K562 (cell line): ENCODE measurements around the gene TUBB1. TPM values are rescaled to one million over a fixed set of nuclear protein-coding genes. Genes with fewer than 3 reads are reported as not detected.

ENCODE experiments used
- NCOA1 ChIP-seq: fragments of 450-650 bp; IDR thresholded peaks from 2 replicates; pipeline ENCODE4 v1.6.1; 2016; ENCODE audit warnings: low read depth
- RUNX1 ChIP-seq: sonication (generic); IDR thresholded peaks from 2 replicates; pipeline ENCODE4 v1.6.1; 2016; ENCODE audit warnings: antibody characterized with exemption, low read depth
- SAFB2 ChIP-seq: fragments of 200-400 bp; formaldehyde crosslinking; IDR thresholded peaks from 2 replicates; pipeline ENCODE4 v1.6.1; 2018; ENCODE audit warnings: borderline replicate concordance, low read length, low read depth, moderate library complexity; ENCODE audit not compliant: severe bottlenecking
- TFAM ChIP-seq: fragments of 250-450 bp; sonication (Bioruptor Pico); conservative IDR thresholded peaks from 2 replicates; pipeline ENCODE4 v1.5.0; 2021; ENCODE audit warnings: mild to moderate bottlenecking, moderate library complexity
- U2AF1 ChIP-seq: fragments of 200-400 bp; formaldehyde crosslinking; optimal IDR thresholded peaks from 2 replicates; pipeline ENCODE3; 2017; ENCODE audit warnings: mild to moderate bottlenecking, low read depth, low read length, moderate library complexity
- ZBTB2 ChIP-seq: fragments of 450-650 bp; IDR thresholded peaks from 2 replicates; pipeline ENCODE4 v1.6.1; 2016; ENCODE audit warnings: antibody characterized with exemption
- polyA plus RNA-seq, 8 experiments: library from polyadenylated mRNA; depleted of rRNA in 4 of 8; stranded (reverse) in 5 of 8; unstranded in 3 of 8; fragments of >200 nt; fragmentation: Nextera tagmentation in 2 of 8; fragmentation: Illumina TruSeq in 1 of 8; extraction: Ambion mirVana in 2 of 8; extraction: Trizol in 1 of 8; gene quantifications; 2 replicates each; pipeline versions ENCODE4 v1.2.1 to v1.2.3, GENCODE V29; 2011 to 2014; ENCODE audit warnings: inconsistent platforms in 1 of 8, missing spikeins in 1 of 8
- total RNA-seq, 7 experiments: library from RNA; depleted of rRNA in 6 of 7; stranded (reverse); fragments of >200 nt in 6 of 7; fragmentation: Illumina TruSeq in 2 of 7; extraction: Trizol in 2 of 7; gene quantifications; 2 replicates each; pipeline versions ENCODE4 v1.2.1 to v1.2.3, GENCODE V29; 2011 to 2021; ENCODE audit warnings: low replicate concordance in 1 of 7
- TF ChIP-seq, protein P1 (sequence below), 2 experiments: fragments of 450-650 bp in 1 of 2; sonication (generic) in 1 of 2; formaldehyde crosslinking in 1 of 2; IDR thresholded peaks; 2 replicates each; pipeline versions ENCODE4 v1.7.1 to v1.9.0; 2016 to 2022; ENCODE audit warnings: inconsistent platforms in 1 of 2, mild to moderate bottlenecking in 1 of 2, missing genetic modification reagents in 1 of 2
- TF ChIP-seq, protein P2 (sequence below): fragments of 250-450 bp; sonication (Bioruptor Pico); IDR thresholded peaks from 2 replicates; pipeline ENCODE4 v1.5.0; 2021
- TF ChIP-seq, protein P3 (sequence below): fragments of 450-650 bp; IDR thresholded peaks from 2 replicates; pipeline ENCODE4 v1.6.1; 2018; ENCODE audit not compliant: partially characterized antibody

Gene TUBB1
- total and polyA plus RNA-seq, 9 of the 15 experiments (the other 6 are each of a cell fraction or from before 2014, with no cell fraction given), result 1.5 to 3.9 (median 2.4) TPM

- TF ChIP-seq, protein P1, sequence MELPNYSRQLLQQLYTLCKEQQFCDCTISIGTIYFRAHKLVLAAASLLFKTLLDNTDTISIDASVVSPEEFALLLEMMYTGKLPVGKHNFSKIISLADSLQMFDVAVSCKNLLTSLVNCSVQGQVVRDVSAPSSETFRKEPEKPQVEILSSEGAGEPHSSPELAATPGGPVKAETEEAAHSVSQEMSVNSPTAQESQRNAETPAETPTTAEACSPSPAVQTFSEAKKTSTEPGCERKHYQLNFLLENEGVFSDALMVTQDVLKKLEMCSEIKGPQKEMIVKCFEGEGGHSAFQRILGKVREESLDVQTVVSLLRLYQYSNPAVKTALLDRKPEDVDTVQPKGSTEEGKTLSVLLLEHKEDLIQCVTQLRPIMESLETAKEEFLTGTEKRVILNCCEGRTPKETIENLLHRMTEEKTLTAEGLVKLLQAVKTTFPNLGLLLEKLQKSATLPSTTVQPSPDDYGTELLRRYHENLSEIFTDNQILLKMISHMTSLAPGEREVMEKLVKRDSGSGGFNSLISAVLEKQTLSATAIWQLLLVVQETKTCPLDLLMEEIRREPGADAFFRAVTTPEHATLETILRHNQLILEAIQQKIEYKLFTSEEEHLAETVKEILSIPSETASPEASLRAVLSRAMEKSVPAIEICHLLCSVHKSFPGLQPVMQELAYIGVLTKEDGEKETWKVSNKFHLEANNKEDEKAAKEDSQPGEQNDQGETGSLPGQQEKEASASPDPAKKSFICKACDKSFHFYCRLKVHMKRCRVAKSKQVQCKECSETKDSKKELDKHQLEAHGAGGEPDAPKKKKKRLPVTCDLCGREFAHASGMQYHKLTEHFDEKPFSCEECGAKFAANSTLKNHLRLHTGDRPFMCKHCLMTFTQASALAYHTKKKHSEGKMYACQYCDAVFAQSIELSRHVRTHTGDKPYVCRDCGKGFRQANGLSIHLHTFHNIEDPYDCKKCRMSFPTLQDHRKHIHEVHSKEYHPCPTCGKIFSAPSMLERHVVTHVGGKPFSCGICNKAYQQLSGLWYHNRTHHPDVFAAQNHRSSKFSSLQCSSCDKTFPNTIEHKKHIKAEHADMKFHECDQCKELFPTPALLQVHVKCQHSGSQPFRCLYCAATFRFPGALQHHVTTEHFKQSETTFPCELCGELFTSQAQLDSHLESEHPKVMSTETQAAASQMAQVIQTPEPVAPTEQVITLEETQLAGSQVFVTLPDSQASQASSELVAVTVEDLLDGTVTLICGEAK (IDR thresholded peaks at IDR 0.05), result no peak
- TF ChIP-seq, protein P1 (CRISPR knock-in tag; IDR thresholded peaks at IDR 0.05), result no peak
- TF ChIP-seq TFAM (CRISPR knock-in tag), result no peak
- no peak for TF ChIP-seq U2AF1
- no peak for TF ChIP-seq SAFB2
- TF ChIP-seq, protein P2, sequence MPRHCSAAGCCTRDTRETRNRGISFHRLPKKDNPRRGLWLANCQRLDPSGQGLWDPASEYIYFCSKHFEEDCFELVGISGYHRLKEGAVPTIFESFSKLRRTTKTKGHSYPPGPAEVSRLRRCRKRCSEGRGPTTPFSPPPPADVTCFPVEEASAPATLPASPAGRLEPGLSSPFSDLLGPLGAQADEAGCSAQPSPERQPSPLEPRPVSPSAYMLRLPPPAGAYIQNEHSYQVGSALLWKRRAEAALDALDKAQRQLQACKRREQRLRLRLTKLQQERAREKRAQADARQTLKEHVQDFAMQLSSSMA (CRISPR knock-in tag), result no peak
- no peak for TF ChIP-seq ZBTB2
- TF ChIP-seq RUNX1, result no peak
- no peak for TF ChIP-seq NCOA1
- TF ChIP-seq, protein P3, sequence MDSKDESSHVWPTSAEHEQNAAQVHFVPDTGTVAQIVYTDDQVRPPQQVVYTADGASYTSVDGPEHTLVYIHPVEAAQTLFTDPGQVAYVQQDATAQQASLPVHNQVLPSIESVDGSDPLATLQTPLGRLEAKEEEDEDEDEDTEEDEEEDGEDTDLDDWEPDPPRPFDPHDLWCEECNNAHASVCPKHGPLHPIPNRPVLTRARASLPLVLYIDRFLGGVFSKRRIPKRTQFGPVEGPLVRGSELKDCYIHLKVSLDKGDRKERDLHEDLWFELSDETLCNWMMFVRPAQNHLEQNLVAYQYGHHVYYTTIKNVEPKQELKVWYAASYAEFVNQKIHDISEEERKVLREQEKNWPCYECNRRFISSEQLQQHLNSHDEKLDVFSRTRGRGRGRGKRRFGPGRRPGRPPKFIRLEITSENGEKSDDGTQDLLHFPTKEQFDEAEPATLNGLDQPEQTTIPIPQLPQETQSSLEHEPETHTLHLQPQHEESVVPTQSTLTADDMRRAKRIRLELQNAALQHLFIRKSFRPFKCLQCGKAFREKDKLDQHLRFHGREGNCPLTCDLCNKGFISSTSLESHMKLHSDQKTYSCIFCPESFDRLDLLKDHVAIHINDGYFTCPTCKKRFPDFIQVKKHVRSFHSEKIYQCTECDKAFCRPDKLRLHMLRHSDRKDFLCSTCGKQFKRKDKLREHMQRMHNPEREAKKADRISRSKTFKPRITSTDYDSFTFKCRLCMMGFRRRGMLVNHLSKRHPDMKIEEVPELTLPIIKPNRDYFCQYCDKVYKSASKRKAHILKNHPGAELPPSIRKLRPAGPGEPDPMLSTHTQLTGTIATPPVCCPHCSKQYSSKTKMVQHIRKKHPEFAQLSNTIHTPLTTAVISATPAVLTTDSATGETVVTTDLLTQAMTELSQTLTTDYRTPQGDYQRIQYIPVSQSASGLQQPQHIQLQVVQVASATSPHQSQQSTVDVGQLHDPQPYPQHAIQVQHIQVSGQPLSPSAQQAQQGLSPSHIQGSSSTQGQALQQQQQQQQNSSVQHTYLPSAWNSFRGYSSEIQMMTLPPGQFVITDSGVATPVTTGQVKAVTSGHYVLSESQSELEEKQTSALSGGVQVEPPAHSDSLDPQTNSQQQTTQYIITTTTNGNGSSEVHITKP, result peak; percentile 52
Measured at GRCh38 chr20:59007665-59008511, 11.3 kb upstream of the TUBB1 start (continued).
